Spleen (tissue), 11 donors: Measurements from ENCODE around the gene MCF2L. TPM values are rescaled to one million over a fixed set of nuclear protein-coding genes. Genes with fewer than 3 reads are reported as not detected.

Source experiments
- DNase-seq: peaks from one replicate; pipeline ENCODE4 v3.0.0-alpha.2; 2020
- H3K27ac ChIP-seq, 8 donors: fragments of 200-600 bp; sonication (generic) in 7 of 8; 1 replicate in 4 of 8; 2 replicates in 4 of 8; pipeline versions ENCODE4 v1.5.0 to v1.8.0; 2016 to 2021; ENCODE audit warnings: inconsistent platforms in 4 of 8, mild to moderate bottlenecking in 4 of 8, moderate library complexity in 1 of 8
- H3K27me3 ChIP-seq, 7 donors: fragments of 200-600 bp; sonication (generic) in 6 of 7; replicated peaks in 1 of 7; 1 replicate in 4 of 7; 2 replicates in 3 of 7; pipeline versions ENCODE4 v1.5.0 to v1.8.0; 2016 to 2021; ENCODE audit warnings: inconsistent platforms in 3 of 7, mild to moderate bottlenecking in 1 of 7
- H3K36me3 ChIP-seq, 6 donors: fragments of 200-600 bp; sonication (generic) in 5 of 6; 1 replicate in 4 of 6; 2 replicates in 2 of 6; pipeline versions ENCODE4 v1.5.0 to v1.8.0; 2016 to 2021; ENCODE audit warnings: inconsistent platforms in 2 of 6
- H3K4me1 ChIP-seq, 6 donors: fragments of 200-600 bp; sonication (generic) in 5 of 6; 1 replicate in 3 of 6; 2 replicates in 3 of 6; pipeline versions ENCODE4 v1.5.0 to v1.8.0; 2016 to 2021; ENCODE audit warnings: inconsistent platforms in 3 of 6
- H3K4me3 ChIP-seq, 8 donors: fragments of 200-600 bp; sonication (generic) in 7 of 8; 1 replicate in 4 of 8; 2 replicates in 4 of 8; pipeline versions ENCODE4 v1.5.0 to v1.8.0; 2016 to 2021; ENCODE audit warnings: inconsistent platforms in 4 of 8, mild to moderate bottlenecking in 4 of 8, moderate library complexity in 2 of 8
- H3K9me3 ChIP-seq, 8 donors: fragments of 200-600 bp; sonication (generic) in 7 of 8; 1 replicate in 4 of 8; 2 replicates in 4 of 8; pipeline versions ENCODE4 v1.5.0 to v1.8.0; 2016 to 2021; ENCODE audit warnings: inconsistent platforms in 4 of 8
- CTCF ChIP-seq, 11 experiments: fragments of 200-600 bp in 7 of 11; fragments of 450-650 bp in 4 of 11; sonication (generic) in 4 of 11; IDR thresholded peaks in 8 of 11; conservative IDR thresholded peaks in 3 of 11; 1 replicate in 7 of 11; 2 replicates in 4 of 11; pipeline versions ENCODE4 v1.4.0 to v1.8.0; 2016 to 2021; ENCODE audit warnings: antibody characterized with exemption in 11 of 11, inconsistent platforms in 4 of 11, mild to moderate bottlenecking in 1 of 11
- POLR2A ChIP-seq, 3 donors: fragments of 450-650 bp; IDR thresholded peaks; one replicate each; pipeline ENCODE4 v1.5.1; 2017; ENCODE audit warnings: antibody characterized with exemption in 3 of 3, mild to moderate bottlenecking in 1 of 3
- POLR2AphosphoS5 ChIP-seq, 3 donors: sonication (generic); formaldehyde crosslinking; IDR thresholded peaks; one replicate each; pipeline ENCODE4 v1.5.1; 2017; ENCODE audit warnings: antibody characterized with exemption in 3 of 3
- WGBS, 5 donors: extraction: QIAGEN DNeasy Blood & Tissue Kit in 3 of 5; methylation state at CpG; one replicate each; pipeline versions ENCODE4 v1.1.5 to v1.1.7; 2013 to 2018; 5-methylcytosine and 5-hydroxymethylcytosine counted together
- intact Hi-C: fragments of 100-400 bp; cut with DNase I; formaldehyde crosslinking; loops from one replicate; pipeline ENCODE4 v1.15.0; 2023; ENCODE audit warnings: low total_unique reads
- polyA plus RNA-seq, 3 donors: library from polyadenylated mRNA; stranded (reverse); fragments of 200-250 nt; gene quantifications; one replicate each; pipeline ENCODE4 v1.2.1, GENCODE V29; 2013
- total RNA-seq, 7 donors: library from RNA; depleted of rRNA in 3 of 7; stranded (reverse); fragments of >200 nt in 3 of 7; fragmentation: NEBNext Ultra II Directional in 4 of 7; extraction: Animal tissue kit (Norgen Biotek cat#: 25700) in 4 of 7; gene quantifications; one replicate each; pipeline versions ENCODE4 v1.1.0 to v1.2.1, GENCODE V29; 2016 to 2021
- donor health status: healthy with polysubstance abuse.
- donor health status: DM: no; HTN: no; CAD: no; lungs with moderate emphysema.
- donor health status: DM: no; HTN: no; CAD: no.
- donor health status: Bipolar disorder and iron deficiency.
- donor health status: healthy.
- donor health status: DM: no; HTN: no; CAD: no.
- donor health status: DM: yes; HTN: yes; CAD: no.

The MCF2L gene
- total and polyA plus RNA-seq, 10 donors, result 4.3 to 21.4 (median 13.0) TPM

GRCh38 chr13:112980434-112980833 lies 11.4 kb downstream of the MCF2L start:
- no peak for DNase-seq
- Histone ChIP-seq H3K27me3 (peaks cover 0 to 31% (median 0%) of the 10 kb centered on the region in 7 donors), H3K9me3 (no peaks in the 10 kb centered on the region), H3K4me1 (peaks cover 0 to 76% (median 40%) of the 10 kb centered on the region in 6 donors), H3K36me3 (no peaks in the 10 kb centered on the region), H3K27ac (no peak overlapping the region), H3K4me3 (peak overlapping the region in 1 of 8 donors; percentile 21)
- TF ChIP-seq POLR2AphosphoS5 (IDR thresholded peaks at IDR 0.05) (no peak), POLR2A (IDR thresholded peaks at IDR 0.05) (no peak), CTCF (IDR thresholded peaks at IDR 0.05 in 8 of 11, conservative IDR thresholded peaks at IDR 0.05 in 3 of 11) (no peak)
- intact Hi-C loops, result no loop called here
- WGBS, 5 donors, result 17 to 68% (median 28%) methylated on average over 12 to 18 of the region's 18 CpGs

- intact Hi-C loops, result no loop called here
- Histone ChIP-seq H3K27ac (peak overlapping the region in 1 of 8 donors; percentile 66), H3K4me1 (peaks cover 0 to 76% (median 40%) of the 10 kb centered on the region in 6 donors), H3K9me3 (no peaks in the 10 kb centered on the region), H3K27me3 (peaks cover 0 to 31% (median 0%) of the 10 kb centered on the region in 7 donors), H3K36me3 (no peaks in the 10 kb centered on the region), H3K4me3 (no peak overlapping the region)
- TF ChIP-seq CTCF (IDR thresholded peaks at IDR 0.05 in 8 of 11, conservative IDR thresholded peaks at IDR 0.05 in 3 of 11) (no peak), POLR2A (IDR thresholded peaks at IDR 0.05) (no peak), POLR2AphosphoS5 (IDR thresholded peaks at IDR 0.05) (no peak)
- WGBS, 5 donors, result 78 to 85% (median 83%) methylated on average over 2 to 20 of the region's 20 CpGs
- no peak for DNase-seq
Observed at GRCh38 chr13:112981451-112981850, 12.4 kb downstream of the MCF2L start.

- Histone ChIP-seq H3K9me3 (no peaks in the 10 kb centered on the region), H3K4me1 (peaks cover 0 to 70% (median 40%) of the 10 kb centered on the region in 6 donors), H3K27me3 (peaks cover 0 to 31% (median 0%) of the 10 kb centered on the region in 7 donors), H3K4me3 (no peak overlapping the region), H3K27ac (peak overlapping the region in 7 of 8 donors; percentile 36 to 81 (median 66)), H3K36me3 (no peaks in the 10 kb centered on the region)
- 82 to 90% (median 87%) methylated on average over 25 to 33 of the region's 33 CpGs for WGBS, 5 donors
- intact Hi-C loops, result no loop called here
- no peak for TF ChIP-seq POLR2AphosphoS5 (IDR thresholded peaks at IDR 0.05)
- no peak for TF ChIP-seq POLR2A (IDR thresholded peaks at IDR 0.05)
- TF ChIP-seq CTCF (IDR thresholded peaks at IDR 0.05 in 8 of 11, conservative IDR thresholded peaks at IDR 0.05 in 3 of 11), result no peak
- no peak for DNase-seq
Observed at GRCh38 chr13:112982281-112983041, 13.4 kb downstream of the MCF2L start.

- Histone ChIP-seq H3K27me3 (peaks cover 0 to 29% (median 0%) of the 10 kb centered on the region in 7 donors), H3K9me3 (no peaks in the 10 kb centered on the region), H3K27ac (peak overlapping the region in 7 of 8 donors; percentile 36 to 81 (median 66)), H3K4me3 (peak overlapping the region in 1 of 8 donors; percentile 5), H3K36me3 (no peaks in the 10 kb centered on the region), H3K4me1 (peaks cover 0 to 65% (median 38%) of the 10 kb centered on the region in 6 donors)
- TF ChIP-seq POLR2AphosphoS5 (IDR thresholded peaks at IDR 0.05) (no peak), CTCF (IDR thresholded peaks at IDR 0.05 in 8 of 11, conservative IDR thresholded peaks at IDR 0.05 in 3 of 11) (no peak), POLR2A (IDR thresholded peaks at IDR 0.05) (no peak)
- 64 to 92% (median 69%) methylated on average over 5 of the region's 5 CpGs for WGBS, 5 donors
- no peak for DNase-seq
- intact Hi-C loops, result no loop called here
Observed at GRCh38 chr13:112983042-112983305, 14.0 kb downstream of the MCF2L start.
